NT2/D1 (cell line): Measurements from ENCODE around the gene SMAD2.

Experiments
- SUZ12 ChIP-seq: IDR thresholded peaks from 2 replicates; pipeline ENCODE4 v1.6.1; 2011; ENCODE audit not compliant: insufficient read length, insufficient read depth; ENCODE audit errors: extremely low read depth
- YY1 ChIP-seq: IDR thresholded peaks from 2 replicates; pipeline ENCODE4 v1.6.1; 2011; ENCODE audit not compliant: insufficient read length, insufficient read depth
- ZNF274 ChIP-seq: IDR thresholded peaks from 2 replicates; pipeline ENCODE4 v1.6.1; 2011; ENCODE audit warnings: mild to moderate bottlenecking, low read depth, low read length

DNA sequence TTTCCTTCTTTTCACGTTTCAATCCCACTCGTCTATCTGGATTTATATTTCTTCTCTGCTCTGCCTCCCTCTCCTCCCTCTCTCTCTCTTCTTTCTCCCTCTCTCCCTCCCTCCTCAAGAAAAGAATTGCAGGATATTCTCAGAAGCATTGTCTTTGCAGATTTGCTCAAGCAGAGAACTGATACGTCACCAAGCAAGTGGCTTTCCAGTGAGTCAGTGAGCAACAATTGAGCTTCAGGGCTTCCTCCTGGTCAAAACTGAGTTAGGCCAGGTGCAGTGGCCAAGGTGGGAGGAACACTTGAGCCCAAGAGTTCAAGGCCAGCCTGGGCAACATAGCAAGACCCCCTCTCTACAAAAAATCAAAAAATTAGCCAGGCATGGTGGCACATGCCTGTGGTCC, 151.1 kb downstream of the SMAD2 start:
- TF ChIP-seq ZNF274 (no peak), SUZ12 (no peak), YY1 (no peak)
